Islet of Langerhans (tissue), 1 donor: ENCODE results near the gene NFKBIB.
"Not testable (repeated sequence)": the region's sequence is repeated elsewhere in the genome, so short reads cannot be mapped to it uniquely, and the experiment has no call there.

Experiments used
- FAIRE-seq: peaks from one replicate; lab custom pipeline; 2011; peaks lifted over from hg19 to GRCh38; lab: Jason Lieb, UNC

Gene NFKBIB

GRCh38 chr19:38928391-38929001, 28.7 kb downstream of the NFKBIB start:
- FAIRE-seq = no peak

DNA sequence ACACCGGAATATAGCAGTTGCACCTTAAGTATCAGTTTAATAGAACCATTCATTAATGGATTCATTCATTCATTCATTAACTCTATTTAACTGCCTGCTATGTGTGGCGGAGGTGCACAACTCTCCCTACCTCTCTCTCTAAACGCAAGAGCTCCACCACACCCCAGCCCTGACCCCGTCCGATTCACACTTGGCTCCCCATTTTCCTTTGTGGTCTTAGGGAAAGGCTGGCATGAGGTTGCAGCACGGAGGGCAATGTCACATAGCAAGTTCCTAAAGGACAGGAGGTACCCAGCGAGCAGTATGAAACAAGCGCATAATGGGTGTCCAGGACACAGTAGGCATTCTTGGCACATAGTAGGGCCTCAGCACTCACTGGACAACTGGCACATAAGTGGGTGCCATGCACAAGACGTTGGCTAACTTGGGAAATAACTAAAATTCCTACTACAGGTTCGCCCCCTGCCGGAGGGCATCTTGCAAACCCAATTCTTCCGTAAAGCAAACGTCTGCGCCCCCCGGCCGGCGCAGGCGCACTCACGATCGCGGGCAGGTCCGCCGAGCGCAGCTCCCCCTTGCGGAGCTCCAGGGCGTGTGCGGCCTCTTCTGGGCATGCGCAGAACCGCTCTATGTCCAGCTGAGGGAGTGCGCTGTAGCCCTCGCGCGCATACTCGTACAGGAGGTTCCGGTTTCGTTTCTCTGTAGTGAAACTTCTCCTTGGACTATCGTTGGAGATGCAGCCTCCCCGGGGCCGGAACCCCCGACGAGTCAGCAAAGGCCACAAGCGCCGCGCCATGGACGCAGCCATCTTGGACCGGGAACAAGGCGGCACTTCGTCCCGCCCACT, 30.4 kb downstream of the NFKBIB start, which contains the start of gene SARS2:
TSS of gene SARS2 (minus strand) at position 835 of the 847 bp plus-strand sequence. CDS start at position 808, 27 bp downstream.
- no peak for FAIRE-seq

DNA sequence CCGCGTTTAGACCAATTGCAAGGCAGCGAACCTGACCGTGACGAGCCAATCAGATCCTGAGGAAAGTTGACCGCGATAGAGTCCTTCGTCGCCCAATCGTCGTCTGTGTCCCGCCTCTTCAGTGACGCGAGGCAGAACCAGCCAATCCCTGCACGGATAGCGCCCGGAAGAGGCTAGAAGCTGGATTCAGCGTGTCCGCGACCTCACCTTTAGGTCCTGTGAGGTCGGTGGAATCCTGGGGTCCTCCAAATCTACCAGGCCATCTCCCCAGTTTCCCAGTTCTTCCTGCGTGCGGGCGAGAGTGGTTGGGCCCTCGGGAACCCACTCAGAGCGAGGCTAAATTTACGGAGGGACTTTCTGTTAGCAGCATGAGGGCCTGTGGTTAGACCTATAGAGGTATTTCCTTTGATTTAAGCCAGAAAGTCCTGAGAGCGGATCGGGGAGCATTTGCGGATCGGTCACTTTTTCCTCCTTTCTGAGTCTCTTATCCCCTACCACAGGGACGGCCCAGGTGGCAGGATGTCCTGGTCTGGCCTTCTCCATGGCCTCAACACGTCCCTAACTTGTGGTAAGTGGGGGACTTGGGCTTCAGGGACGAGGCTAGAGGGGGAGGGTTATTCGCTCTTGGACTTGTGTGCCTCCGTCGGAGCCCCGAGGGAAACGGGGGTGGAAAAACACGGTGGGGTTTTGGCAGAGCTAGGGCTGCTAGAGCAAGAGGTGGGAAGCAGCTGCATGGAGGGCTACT, 31.2 kb downstream of the NFKBIB start, which contains the start of gene MRPS12:
TSS of gene MRPS12 (plus strand) at position 169 of the 745 bp plus-strand sequence. CDS start at position 520, 351 bp downstream.
- peak; percentile 97 for FAIRE-seq

DNA sequence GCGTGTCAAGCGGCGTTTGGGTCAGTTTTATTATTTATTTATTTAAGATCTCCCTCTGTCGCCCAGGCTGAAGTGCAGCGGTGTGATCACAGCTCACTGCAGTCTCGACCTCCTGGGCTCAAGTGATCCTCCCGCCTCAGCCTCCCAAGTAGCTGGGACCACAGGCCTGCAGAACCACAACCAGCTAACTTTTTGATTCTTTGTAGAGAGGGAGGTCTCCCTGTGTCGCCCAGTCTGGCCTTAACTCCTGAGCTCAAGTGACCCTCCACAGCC, 31.7 kb downstream of the NFKBIB start:
- no peak for FAIRE-seq

DNA sequence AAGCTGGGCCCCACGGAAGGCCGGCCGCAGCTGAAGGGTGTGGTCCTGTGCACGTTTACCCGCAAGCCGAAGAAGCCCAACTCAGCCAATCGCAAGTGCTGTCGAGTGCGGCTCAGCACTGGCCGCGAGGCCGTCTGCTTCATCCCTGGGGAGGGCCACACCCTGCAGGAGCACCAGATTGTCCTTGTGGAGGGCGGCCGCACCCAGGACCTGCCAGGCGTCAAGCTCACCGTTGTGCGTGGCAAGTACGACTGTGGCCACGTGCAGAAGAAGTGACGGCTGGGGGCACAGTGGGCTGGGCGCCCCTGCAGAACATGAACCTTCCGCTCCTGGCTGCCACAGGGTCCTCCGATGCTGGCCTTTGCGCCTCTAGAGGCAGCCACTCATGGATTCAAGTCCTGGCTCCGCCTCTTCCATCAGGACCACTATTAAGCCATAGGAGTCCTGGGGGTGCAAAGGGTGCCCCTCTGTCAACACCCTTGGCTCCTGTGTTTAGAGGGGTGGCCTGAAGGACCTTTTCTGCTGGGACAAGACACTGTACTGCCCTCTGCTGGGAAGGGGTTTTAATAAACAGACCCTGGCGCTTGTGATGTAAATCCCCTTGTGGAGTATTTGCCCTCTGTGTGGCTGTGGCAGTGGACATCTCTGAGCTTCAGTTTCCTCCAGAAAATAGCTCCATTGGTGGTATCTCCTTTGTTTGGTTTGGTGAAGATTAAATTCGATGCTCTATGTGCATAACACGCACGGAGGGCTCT, 32.8 kb downstream of the NFKBIB start:
- no peak for FAIRE-seq

DNA sequence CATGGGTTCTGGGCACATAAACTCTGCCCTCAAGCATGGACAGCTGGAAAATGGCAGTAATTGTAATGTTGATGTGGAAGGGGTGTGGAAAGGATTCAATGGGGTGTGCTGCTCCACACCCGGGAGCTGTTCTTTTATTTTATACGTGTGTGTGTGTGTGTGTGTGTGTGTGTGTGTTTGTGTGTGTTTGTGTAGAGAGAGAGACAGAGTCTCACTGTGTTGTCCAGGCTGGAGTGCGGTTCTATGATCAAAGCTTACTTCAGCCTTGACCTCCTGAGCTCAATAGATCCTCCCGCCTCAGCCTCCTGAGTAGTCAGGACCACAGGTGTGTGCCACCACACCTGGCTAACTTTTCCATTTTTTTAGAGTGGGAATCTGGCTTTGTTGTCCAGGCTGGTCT, 33.8 kb downstream of the NFKBIB start:
- no peak for FAIRE-seq

GRCh38 chr19:38939957-38940356, 40.2 kb downstream of the NFKBIB start:
- FAIRE-seq = no peak

- not testable (repeated sequence) for FAIRE-seq
Observed at GRCh38 chr19:38941466-38941865, 41.7 kb downstream of the NFKBIB start.

GRCh38 chr19:38941979-38942378, 42.2 kb downstream of the NFKBIB start:
- FAIRE-seq = no peak

GRCh38 chr19:38942471-38943181, 42.9 kb downstream of the NFKBIB start:
- FAIRE-seq = no peak

DNA sequence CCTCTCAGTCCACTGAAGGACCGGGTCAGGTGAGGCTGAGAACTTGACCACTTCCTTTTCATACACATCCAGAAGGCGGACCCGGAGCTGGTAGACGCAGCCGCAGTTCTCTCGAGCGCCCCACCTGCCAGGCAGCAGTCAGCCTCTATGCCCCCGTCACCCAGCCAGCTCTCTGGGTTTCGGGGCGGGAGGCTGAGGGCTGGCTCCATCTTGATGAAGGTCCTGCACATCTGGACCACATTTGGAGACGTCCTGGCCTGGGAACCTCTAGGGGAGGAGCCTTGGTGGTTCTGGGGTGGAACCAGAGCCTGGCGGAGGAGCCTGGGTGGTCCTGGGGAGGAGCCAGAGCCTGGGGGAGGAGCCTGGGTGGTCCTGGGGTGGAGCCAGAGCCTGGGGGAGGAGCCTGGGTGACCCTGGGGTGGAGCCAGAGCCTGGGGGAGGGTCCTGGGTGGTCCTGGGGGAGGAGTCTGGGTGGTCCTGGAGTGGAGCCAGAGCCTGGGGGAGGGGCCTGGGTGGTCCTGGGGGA, 45.3 kb downstream of the NFKBIB start:
- no peak for FAIRE-seq

DNA sequence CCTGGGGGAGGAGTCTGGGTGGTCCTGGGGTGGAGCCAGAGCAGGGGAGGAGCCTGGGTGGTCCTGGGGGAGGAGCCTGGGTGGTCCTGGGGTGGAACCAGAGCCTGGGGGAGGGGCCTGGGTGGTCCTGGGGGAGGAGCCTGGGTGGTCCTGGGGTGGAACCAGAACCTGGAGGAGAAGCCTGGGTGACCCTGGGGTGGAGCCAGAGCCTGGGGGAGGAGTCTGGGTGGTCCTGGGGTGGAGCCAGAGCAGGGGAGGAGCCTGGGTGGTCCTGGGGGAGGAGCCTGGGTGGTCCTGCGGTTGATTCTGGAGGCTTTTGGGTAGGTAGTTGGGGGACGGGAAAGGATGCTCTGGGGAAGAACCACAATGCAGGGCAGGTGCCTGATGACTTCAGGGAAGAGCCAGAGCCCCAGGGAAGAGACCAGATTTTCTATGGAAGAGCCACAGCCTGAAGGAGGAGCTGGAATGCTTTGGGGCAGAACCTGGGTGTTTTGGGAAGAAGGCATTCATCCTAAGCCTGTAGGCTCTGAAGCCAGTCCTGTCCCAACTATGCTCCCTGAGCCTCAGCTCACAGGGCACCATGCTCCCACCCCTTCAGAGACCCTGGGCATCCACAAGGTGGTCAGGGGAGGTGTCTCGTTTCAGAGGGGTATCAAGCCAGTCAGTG, 45.9 kb downstream of the NFKBIB start:
- FAIRE-seq = no peak

- FAIRE-seq = no peak
Observed at GRCh38 chr19:38946229-38947010, 46.7 kb downstream of the NFKBIB start.

DNA sequence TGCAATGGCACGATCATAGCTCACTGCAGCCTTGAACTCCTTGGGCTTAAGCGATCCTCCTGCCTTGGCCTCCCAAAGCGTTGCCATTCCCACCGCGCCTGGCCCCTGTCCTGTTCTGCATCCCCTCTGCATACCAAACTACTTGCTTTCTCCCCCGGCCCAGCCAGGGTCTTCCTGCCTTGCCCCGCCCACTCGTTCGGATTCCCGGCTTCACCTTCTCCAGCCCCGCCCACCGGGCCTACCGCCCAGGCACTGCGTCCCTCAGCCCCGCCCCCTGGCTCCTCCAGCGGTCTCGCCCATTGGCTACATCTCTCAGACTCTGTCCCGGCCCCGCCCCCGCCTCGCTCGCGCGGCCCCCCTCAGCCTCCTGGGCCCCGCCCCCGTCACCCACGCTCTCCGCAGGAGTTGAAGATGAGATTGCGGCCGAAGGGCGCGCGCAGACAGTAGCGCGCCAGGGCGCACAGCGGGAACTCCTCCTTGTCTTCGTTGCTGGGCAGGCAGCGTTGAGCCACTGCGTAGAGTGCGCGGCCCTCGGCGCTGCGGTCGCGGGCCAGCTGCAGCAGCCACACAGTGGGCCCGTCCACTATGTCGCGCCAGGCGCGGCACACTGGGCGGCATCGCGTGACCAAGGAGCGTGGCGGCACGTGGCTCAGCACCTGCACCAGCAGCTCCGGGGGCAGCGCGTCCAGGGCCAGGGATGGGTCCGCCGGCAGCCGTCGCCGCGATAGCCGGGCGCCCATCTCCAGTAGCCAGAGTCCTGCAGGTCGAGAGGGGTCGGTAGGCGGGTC, 50.0 kb downstream of the NFKBIB start:
- no peak for FAIRE-seq

DNA sequence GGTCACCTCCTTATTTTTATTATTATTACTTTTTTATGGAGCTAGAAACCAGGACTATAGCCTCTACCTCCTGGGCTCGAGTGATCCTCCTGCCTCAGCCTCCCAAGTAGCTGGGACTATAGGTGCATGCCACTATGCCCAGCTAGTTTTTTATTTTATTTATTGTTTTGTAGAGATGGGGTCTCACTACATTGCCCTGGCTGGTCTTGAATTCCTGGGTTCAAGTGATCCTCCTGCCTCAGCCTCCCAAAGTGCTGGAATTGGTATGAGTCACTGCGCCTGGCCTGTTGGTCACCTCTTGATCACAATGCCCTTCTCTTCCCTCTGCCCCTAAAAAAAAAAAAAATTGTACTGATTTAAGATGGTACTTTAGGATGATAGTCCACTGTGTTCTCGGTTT, 51.4 kb downstream of the NFKBIB start:
- FAIRE-seq = no peak

DNA sequence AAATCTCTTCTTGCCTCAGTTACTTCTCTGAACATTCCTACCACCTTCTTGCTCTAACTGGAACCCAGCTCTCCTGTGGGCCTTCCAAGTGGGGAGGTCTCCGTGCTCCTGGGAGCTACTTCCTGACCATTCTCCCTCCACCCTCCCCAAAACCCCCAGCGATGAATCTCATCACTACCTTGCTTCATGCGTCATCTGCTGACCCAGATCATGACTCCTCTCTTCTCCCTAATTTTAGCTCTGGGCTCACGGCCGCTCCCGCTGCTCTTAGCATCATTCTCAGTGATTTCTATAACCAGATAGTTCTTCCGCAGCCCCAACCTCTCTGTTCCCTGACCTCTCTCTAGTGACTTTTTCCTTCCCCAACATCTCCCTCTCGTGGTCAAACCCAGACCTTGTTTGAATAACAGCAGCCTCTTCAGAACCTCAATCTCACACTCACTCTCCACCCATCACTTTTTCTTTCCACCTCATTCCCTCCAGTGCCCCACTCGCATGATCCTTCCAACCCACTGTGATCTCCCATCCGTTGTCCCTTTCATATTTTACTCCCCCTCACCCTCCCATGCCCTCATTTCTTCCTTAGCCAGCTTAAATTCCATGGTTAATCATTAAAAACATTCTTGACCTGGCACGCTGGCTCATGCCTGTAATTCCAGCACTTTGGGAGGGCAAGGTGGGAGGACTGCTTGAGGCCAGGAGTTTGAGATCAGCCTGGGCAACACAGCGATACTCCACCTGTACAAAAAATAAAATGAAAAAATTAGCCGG, 52.8 kb downstream of the NFKBIB start:
- FAIRE-seq = no peak

GRCh38 chr19:38953677-38954076, 53.9 kb downstream of the NFKBIB start:
- FAIRE-seq = no peak

DNA sequence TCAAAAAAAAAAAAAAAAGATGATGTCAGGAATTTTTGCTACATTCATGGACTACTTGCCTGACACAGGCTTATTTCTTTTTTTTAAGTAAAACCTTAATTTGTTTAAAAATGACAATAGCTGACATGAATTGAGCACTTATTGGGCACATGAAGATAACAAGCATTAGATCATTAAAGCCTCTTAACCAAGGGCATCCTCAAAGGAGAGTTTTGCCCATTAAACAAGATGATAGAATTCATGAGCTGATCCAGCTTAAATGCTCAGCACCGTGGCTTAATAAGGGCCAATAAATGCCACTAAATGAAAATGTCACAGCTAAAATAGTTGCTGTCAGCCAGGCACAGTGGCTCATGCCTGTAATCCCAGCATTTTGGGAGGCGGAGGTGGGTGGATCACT, 56.5 kb downstream of the NFKBIB start:
- no peak for FAIRE-seq
